Measurements from ENCODE around the gene RSPO4. TPM values are rescaled to one million over a fixed set of nuclear protein-coding genes. Genes with fewer than 3 reads are reported as not detected.

RSPO4 gene
- total and polyA plus RNA-seq, 8 donors: 0.25 TPM; not detected in 7

Other genes with a start within 250 kb of the RSPO4 start
- gene SLC52A3, start 233.8 kb downstream of the RSPO4 start, total RNA-seq: 10 to 100 TPM in 2 of 5 donors, 1 to 10 TPM in 1, under 1 TPM in 2; 0.58 to 24.0 (median 1.3) TPM
- 1 to 10 TPM in 2 of 3 donors, under 1 TPM in 1; 0.46 to 3.5 (median 2.5) TPM for gene SLC52A3, start 233.8 kb downstream of the RSPO4 start, polyA plus RNA-seq
- gene FAM110A, start 168.6 kb downstream of the RSPO4 start, total RNA-seq: 1 to 10 TPM in 4 of 5 donors, under 1 TPM in 1; 0.58 to 9.8 (median 1.7) TPM
- gene FAM110A, start 168.6 kb downstream of the RSPO4 start, polyA plus RNA-seq: 10 to 100 TPM in 1 of 3 donors, 1 to 10 TPM in 2; 4.1 to 17.6 (median 7.2) TPM
- gene ANGPT4, start 86.0 kb downstream of the RSPO4 start, total RNA-seq: 1 to 10 TPM in 1 of 5 donors, under 1 TPM in 1, not detected in 3; 0.29 to 1.8 TPM
- under 1 TPM in 2 of 3 donors, not detected in 1; 0.05 to 0.06 TPM for gene ANGPT4, start 86.0 kb downstream of the RSPO4 start, polyA plus RNA-seq
- gene PSMF1, start 116.3 kb upstream of the RSPO4 start, total RNA-seq: 100 to 1,000 TPM in 1 of 5 donors, 10 to 100 TPM in 4; 22.0 to 297 (median 34.3) TPM
- 10 to 100 TPM; 41.8 to 75.6 (median 44.6) TPM for gene PSMF1, start 116.3 kb upstream of the RSPO4 start, polyA plus RNA-seq
- gene TMEM74B, start 182.7 kb upstream of the RSPO4 start, total RNA-seq: 10 to 100 TPM in 1 of 5 donors, under 1 TPM in 2, not detected in 2; 0.45 to 72.9 (median 0.73) TPM
- 1 to 10 TPM; 1.9 to 3.2 (median 2.6) TPM for gene TMEM74B, start 182.7 kb upstream of the RSPO4 start, polyA plus RNA-seq
- gene C20orf202, start 201.1 kb upstream of the RSPO4 start, total RNA-seq: not detected
- under 1 TPM in 1 of 3 donors, not detected in 2; 0.05 TPM for gene C20orf202, start 201.1 kb upstream of the RSPO4 start, polyA plus RNA-seq
- gene RAD21L1, start 223.7 kb upstream of the RSPO4 start, total RNA-seq: not detected
- gene RAD21L1, start 223.7 kb upstream of the RSPO4 start, polyA plus RNA-seq: not detected

Data from stomach (tissue), 8 donors.